ENCODE data around the gene NMU.

The NMU gene

GRCh38 chr4:55545641-55546505 lies 90.2 kb downstream of the NMU start:
- H3K4me3 Mint-ChIP-seq, result peak overlapping the region; percentile 95
- peak; percentile 78 for DNase-seq
- no peaks in the 10 kb centered on the region for H3K9me3 Mint-ChIP-seq
- no peaks in the 10 kb centered on the region for H3K27me3 Mint-ChIP-seq (ENCODE audit: low read depth, poor library complexity)
- no peak for TF ChIP-seq CTCF (IDR thresholded peaks at IDR 0.05)
- H3K36me3 Mint-ChIP-seq (ENCODE audit: low read depth), result peaks cover 9% of the 10 kb centered on the region
- H3K4me1 Mint-ChIP-seq, result peaks cover 66% of the 10 kb centered on the region
- H3K27ac Mint-ChIP-seq, result peak overlapping the region; percentile 98
